ENCODE data around the gene TBX15. TPM values are rescaled to one million over a fixed set of nuclear protein-coding genes. Genes with fewer than 3 reads are reported as not detected.
A peak's percentile ranks its signal among the peaks of the same experiment; 100 is the strongest.

Gene TBX15
- total and polyA plus RNA-seq, 2 experiments from 2014 or later: not detected

DNA sequence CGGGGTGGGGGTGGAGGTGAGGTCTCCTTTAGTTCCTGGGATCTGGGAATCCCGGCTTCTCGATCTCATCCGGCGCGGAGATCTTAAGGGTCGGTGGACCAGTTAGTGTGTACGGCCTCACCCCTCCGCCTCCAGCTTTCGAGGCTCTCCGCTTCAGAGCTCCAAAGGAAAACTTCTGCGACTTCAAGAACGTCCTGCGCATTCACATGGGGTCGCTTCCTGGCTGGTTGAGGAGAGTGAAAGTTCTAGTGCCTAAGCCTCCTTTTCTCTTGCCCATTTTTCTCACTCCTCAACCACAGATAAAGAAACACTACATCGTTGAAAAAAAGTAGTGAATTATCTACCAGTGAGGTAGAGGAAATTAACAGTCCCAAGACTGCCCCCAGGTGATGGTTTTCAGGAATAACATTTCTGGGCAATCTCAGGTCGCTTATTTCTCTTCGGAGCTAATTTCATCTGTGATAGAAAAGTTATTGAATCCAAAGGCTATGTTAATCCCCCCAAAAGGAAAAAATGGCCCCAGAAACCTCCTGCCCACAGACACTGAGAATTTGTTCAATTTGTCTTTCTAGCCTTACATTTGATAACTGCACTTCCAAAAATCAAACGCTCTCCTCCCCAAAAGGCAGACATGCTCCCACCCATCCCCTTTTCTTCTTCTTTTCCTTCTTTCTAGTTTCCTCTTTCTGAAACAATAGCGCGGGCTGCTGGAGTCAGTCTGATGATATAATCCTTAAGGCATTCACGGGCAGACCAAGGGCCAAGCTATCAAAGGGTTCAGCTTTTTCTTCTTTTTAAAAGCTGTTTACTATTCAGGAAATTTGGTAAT, 20.6 kb upstream of the TBX15 start:
- TF ChIP-seq, protein P1, sequence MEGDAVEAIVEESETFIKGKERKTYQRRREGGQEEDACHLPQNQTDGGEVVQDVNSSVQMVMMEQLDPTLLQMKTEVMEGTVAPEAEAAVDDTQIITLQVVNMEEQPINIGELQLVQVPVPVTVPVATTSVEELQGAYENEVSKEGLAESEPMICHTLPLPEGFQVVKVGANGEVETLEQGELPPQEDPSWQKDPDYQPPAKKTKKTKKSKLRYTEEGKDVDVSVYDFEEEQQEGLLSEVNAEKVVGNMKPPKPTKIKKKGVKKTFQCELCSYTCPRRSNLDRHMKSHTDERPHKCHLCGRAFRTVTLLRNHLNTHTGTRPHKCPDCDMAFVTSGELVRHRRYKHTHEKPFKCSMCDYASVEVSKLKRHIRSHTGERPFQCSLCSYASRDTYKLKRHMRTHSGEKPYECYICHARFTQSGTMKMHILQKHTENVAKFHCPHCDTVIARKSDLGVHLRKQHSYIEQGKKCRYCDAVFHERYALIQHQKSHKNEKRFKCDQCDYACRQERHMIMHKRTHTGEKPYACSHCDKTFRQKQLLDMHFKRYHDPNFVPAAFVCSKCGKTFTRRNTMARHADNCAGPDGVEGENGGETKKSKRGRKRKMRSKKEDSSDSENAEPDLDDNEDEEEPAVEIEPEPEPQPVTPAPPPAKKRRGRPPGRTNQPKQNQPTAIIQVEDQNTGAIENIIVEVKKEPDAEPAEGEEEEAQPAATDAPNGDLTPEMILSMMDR (IDR thresholded peaks at IDR 0.05; ENCODE audit: low read depth, low read length): peak; percentile 59
- no peaks in the 10 kb centered on the region for H3K9me3 ChIP-seq (ENCODE audit: low read depth)
- H3K27ac ChIP-seq: no peak overlapping the region
- H3K36me3 ChIP-seq: no peaks in the 10 kb centered on the region
- H3K4me1 ChIP-seq (ENCODE audit: low read depth): no peaks in the 10 kb centered on the region
- H3K27me3 ChIP-seq: peaks cover 86% of the 10 kb centered on the region
- peak overlapping the region; percentile 26 for H3K4me3 ChIP-seq
- peak; percentile 64 to 81 for DNase-seq (ENCODE audit: low read depth in 1 of 2, low spot score in 1 of 2)

DNA sequence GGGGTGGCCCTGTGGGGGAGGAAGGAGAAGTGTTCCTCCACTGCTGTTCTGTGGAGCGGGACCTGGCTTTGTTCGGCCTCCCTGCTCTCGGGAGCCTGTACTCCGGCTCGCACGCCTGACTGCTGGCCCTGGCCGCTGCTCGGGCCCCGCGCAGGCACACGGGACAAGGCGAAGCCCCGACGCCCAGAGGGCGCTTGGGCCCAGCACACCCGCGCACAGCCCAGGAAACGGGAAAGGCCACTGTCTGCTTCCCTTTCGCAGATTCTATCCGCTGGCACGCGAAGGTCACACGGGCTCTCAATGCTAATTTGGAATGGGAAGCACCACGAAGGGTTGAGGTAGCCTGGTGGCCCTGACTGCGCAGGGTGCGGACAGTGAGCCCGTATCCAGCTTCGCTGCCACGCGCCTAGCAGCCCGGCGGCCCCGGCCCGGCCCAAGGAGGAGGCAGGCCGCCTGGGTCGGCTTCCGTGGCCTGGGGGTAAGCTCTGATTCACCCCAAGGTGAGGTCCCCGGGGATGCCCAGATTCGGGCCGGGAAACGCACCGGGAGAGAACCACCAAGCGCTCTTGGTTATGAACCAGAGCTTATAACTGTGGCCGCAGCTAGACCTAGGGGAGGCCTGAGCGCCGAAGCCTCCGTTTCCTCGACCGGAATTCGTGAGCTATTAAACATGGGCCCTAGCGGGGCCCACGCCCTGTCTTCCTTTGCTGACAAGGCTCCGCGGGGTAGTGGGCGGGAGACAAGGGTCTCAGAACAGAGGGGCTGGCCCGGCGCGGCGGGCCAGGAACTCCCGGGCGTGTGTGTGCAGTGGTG, 19.7 kb upstream of the TBX15 start:
- DNase-seq (ENCODE audit: low read depth in 1 of 2, low spot score in 1 of 2): peak in 1 of 2 donors; percentile 19
- TF ChIP-seq, protein P1 (IDR thresholded peaks at IDR 0.05; ENCODE audit: low read depth, low read length): no peak
- no peak overlapping the region for H3K27ac ChIP-seq
- H3K4me3 ChIP-seq: peak overlapping the region; percentile 26
- H3K27me3 ChIP-seq: peaks cover 94% of the 10 kb centered on the region
- no peaks in the 10 kb centered on the region for H3K4me1 ChIP-seq (ENCODE audit: low read depth)
- H3K36me3 ChIP-seq: no peaks in the 10 kb centered on the region
- no peaks in the 10 kb centered on the region for H3K9me3 ChIP-seq (ENCODE audit: low read depth)

DNA sequence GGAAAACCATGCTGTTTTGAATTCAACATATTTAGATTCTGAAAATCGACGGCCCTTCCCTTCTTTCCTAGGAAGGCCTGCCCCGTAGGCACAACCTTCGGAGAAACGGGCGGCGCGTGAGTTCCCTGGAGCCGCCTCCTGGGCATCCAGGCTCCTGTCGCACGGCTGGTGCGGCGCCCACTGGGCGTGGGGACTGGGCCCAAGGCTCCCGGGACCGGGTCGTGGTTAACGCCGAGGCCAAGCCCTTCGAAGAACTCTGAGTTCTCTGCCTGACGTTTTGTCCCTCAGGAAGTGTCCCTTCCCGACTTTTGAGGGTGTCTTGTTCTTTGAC, 19.2 kb upstream of the TBX15 start:
- Histone ChIP-seq H3K9me3 (ENCODE audit: low read depth) (no peaks in the 10 kb centered on the region), H3K36me3 (no peaks in the 10 kb centered on the region), H3K27me3 (peaks cover 99% of the 10 kb centered on the region), H3K27ac (no peak overlapping the region), H3K4me3 (no peak overlapping the region), H3K4me1 (ENCODE audit: low read depth) (no peaks in the 10 kb centered on the region)
- no peak for DNase-seq (ENCODE audit: low read depth in 1 of 2, low spot score in 1 of 2)
- TF ChIP-seq, protein P1 (IDR thresholded peaks at IDR 0.05; ENCODE audit: low read depth, low read length): no peak

DNA sequence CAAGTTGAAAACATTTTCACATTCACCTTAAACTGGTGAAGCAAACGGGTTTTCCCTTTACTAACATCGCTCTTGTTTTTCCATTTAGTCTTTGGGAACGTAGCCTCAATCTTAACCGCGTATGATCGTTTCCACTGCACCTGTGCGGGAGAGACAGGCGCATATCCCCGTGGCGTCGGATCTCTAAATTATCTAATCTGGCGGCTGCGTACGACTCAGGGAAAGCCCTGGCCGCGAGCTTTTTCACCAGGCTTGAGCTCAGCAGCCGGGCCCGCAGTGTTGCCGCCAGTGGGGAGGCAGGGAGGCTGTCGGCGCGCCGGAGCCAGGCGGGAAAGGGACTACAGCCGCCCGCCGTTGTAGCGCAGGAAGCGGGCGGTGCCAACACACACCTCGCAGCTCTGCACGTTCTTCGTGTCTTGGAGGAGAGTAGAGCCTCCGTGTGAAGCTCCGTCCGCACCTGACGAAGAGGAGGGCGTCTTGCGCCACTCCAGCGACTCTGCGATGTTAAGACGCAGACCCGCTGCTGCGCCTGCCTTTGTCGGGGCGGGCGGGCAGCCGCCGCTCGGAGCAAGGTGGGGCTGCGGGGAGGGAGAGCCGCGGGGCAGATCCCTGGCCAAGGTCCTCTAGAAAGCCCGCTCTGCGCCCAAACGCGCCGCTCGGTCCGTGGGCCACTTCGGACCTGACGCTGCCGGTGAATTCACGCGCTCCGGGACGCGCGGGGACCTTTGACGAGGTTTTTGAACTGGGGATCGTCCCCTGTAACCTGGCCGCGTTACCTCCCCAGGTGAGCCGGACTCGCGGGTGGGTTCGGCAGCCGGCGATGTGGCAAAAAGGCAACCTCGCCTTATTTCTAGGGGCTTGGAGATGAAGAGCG, 18.5 kb upstream of the TBX15 start:
- peak in 1 of 2 donors; percentile 26 for DNase-seq (ENCODE audit: low read depth in 1 of 2, low spot score in 1 of 2)
- Histone ChIP-seq H3K9me3 (ENCODE audit: low read depth) (no peaks in the 10 kb centered on the region), H3K36me3 (no peaks in the 10 kb centered on the region), H3K27me3 (peaks cover 100% of the 10 kb centered on the region), H3K4me3 (no peak overlapping the region), H3K4me1 (ENCODE audit: low read depth) (no peaks in the 10 kb centered on the region), H3K27ac (no peak overlapping the region)
- TF ChIP-seq, protein P1 (IDR thresholded peaks at IDR 0.05; ENCODE audit: low read depth, low read length): no peak

DNA sequence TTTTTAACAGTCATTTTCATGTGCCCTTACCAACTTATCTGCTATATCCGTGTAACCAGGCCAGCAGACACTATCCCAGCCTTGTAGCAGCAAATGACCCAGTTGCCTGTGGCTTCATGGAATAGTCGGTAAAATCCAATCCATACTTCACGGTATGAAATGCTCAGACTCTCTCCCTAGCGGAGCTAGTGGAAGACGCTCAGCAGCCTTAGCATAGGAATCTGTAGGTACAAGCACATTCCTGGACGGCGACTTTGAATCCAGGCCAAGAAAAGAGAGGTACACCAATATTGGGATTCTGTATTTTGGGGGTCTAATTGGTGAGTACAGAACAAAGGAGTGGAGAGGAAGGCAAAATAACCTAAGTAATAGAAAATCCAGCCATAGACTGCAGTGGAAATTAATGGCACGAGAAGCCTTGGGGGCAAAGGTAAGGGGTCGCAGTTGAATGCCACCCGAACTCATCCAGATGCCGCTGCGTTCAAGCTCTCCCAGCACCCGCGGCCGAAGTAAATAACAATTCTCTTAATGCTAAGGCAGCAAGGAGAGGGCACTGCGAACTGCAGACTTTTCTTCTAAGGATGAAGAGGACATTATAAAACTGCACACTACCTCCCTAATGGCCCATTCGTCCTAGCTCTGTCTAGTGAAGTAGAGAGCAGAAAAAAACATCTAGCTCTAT, 17.7 kb upstream of the TBX15 start:
- no peaks in the 10 kb centered on the region for H3K36me3 ChIP-seq
- H3K9me3 ChIP-seq (ENCODE audit: low read depth): no peaks in the 10 kb centered on the region
- DNase-seq (ENCODE audit: low read depth in 1 of 2, low spot score in 1 of 2): no peak
- H3K27ac ChIP-seq: no peak overlapping the region
- H3K27me3 ChIP-seq: peaks cover 100% of the 10 kb centered on the region
- no peak overlapping the region for H3K4me3 ChIP-seq
- no peaks in the 10 kb centered on the region for H3K4me1 ChIP-seq (ENCODE audit: low read depth)
- TF ChIP-seq, protein P1 (IDR thresholded peaks at IDR 0.05; ENCODE audit: low read depth, low read length): no peak
